HG02970 (cell line): ENCODE results near the gene NDUFS2.
"Not testable (repeated sequence)": the region's sequence is repeated elsewhere in the genome, so short reads cannot be mapped to it uniquely, and the experiment has no call there.

Experiments used
- ATAC-seq: cut with Tn5 transposase; IDR thresholded peaks from one replicate; pipeline ENCODE4 v1.9.1; 2021; ENCODE audit warnings: mild to moderate bottlenecking, moderate library complexity, moderate number of reproducible peaks; ENCODE audit not compliant: unreplicated experiment, low FRiP score

The NDUFS2 gene

GRCh38 chr1:161216945-161217712, 15.0 kb downstream of the NDUFS2 start:
- peak; percentile 59 for ATAC-seq

- peak; percentile 9 for ATAC-seq
These were observed 15.7 kb downstream of the NDUFS2 start for GRCh38 chr1:161217831-161218230.

GRCh38 chr1:161218301-161219077, 16.3 kb downstream of the NDUFS2 start:
- no peak for ATAC-seq

GRCh38 chr1:161219078-161219892, 17.1 kb downstream of the NDUFS2 start:
- no peak for ATAC-seq

GRCh38 chr1:161220002-161220401, 17.8 kb downstream of the NDUFS2 start:
- ATAC-seq, result no peak

- ATAC-seq, result no peak
These were observed 20.2 kb downstream of the NDUFS2 start for GRCh38 chr1:161222175-161223019.

- ATAC-seq, result no peak
These were observed 21.9 kb downstream of the NDUFS2 start for GRCh38 chr1:161223805-161224694.

GRCh38 chr1:161224695-161225087, 22.5 kb downstream of the NDUFS2 start:
- ATAC-seq, result not testable (repeated sequence)

GRCh38 chr1:161225178-161225533, 23.0 kb downstream of the NDUFS2 start:
- peak; percentile 2 for ATAC-seq

GRCh38 chr1:161225534-161226319, 23.6 kb downstream of the NDUFS2 start, which contains the start of gene TOMM40L:
TOMM40L (plus strand) TSS chr1:161226060; CDS start chr1:161226490, 430 bp downstream.
- ATAC-seq, result peak; percentile 97

GRCh38 chr1:161226320-161226711, 24.1 kb downstream of the NDUFS2 start:
- ATAC-seq, result no peak

GRCh38 chr1:161226759-161227158, 24.6 kb downstream of the NDUFS2 start:
- no peak for ATAC-seq

GRCh38 chr1:161227196-161227871, 25.2 kb downstream of the NDUFS2 start:
- ATAC-seq, result no peak

GRCh38 chr1:161228032-161228431, 25.9 kb downstream of the NDUFS2 start:
- ATAC-seq, result no peak

- no peak for ATAC-seq
These were observed 27.7 kb downstream of the NDUFS2 start for GRCh38 chr1:161229896-161230295.

GRCh38 chr1:161230762-161231161, 28.6 kb downstream of the NDUFS2 start:
- no peak for ATAC-seq

GRCh38 chr1:161233102-161233501, 30.9 kb downstream of the NDUFS2 start:
- no peak for ATAC-seq
